ENCODE results near the gene NME5.
"Not testable (repeated sequence)": the region's sequence is repeated elsewhere in the genome, so short reads cannot be mapped to it uniquely, and the experiment has no call there.

NME5 gene

GRCh38 chr5:138138949-138139780 lies at the start of gene NME5:
TSS of gene NME5 (minus strand) at chr5:138139428. CDS start at chr5:138138780, 648 bp downstream.
- DNase-seq = no peak

- DNase-seq = no peak
Observed at GRCh38 chr5:138188626-138189025, 49.4 kb upstream of the NME5 start.

- DNase-seq = no peak
Observed at GRCh38 chr5:138186002-138186447, 46.8 kb upstream of the NME5 start.

- no peak for DNase-seq
Observed at GRCh38 chr5:138182808-138183207, 43.6 kb upstream of the NME5 start.

- no peak for DNase-seq
Observed at GRCh38 chr5:138180841-138181240, 41.6 kb upstream of the NME5 start.

- DNase-seq = peak; percentile 72
Observed at GRCh38 chr5:138180183-138180782, 41.1 kb upstream of the NME5 start.

GRCh38 chr5:138179277-138179857 lies 40.1 kb upstream of the NME5 start:
- no peak for DNase-seq

- DNase-seq = peak; percentile 98
Observed at GRCh38 chr5:138178516-138179276, 39.5 kb upstream of the NME5 start, which contains the start of the genes BRD8 and KIF20A. TSS of gene BRD8 (minus strand) at chr5:138178630. CDS start at chr5:138178614, 16 bp downstream. TSS of gene KIF20A (plus strand) at chr5:138179112. CDS start at chr5:138179681, 569 bp downstream.

- DNase-seq = peak; percentile 31
Observed at GRCh38 chr5:138177941-138178515, 38.8 kb upstream of the NME5 start.

- no peak for DNase-seq
Observed at GRCh38 chr5:138170299-138170698, 31.1 kb upstream of the NME5 start.

GRCh38 chr5:138169124-138169523 lies 29.9 kb upstream of the NME5 start:
- DNase-seq = no peak

- DNase-seq = no peak
Observed at GRCh38 chr5:138163721-138164120, 24.5 kb upstream of the NME5 start.

GRCh38 chr5:138160706-138161105 lies 21.5 kb upstream of the NME5 start:
- DNase-seq = no peak

GRCh38 chr5:138159666-138160065 lies 20.4 kb upstream of the NME5 start:
- no peak for DNase-seq

- no peak for DNase-seq
Observed at GRCh38 chr5:138157626-138158025, 18.4 kb upstream of the NME5 start.

GRCh38 chr5:138155977-138156376 lies 16.7 kb upstream of the NME5 start:
- not testable (repeated sequence) for DNase-seq

- DNase-seq = peak; percentile 32
Observed at GRCh38 chr5:138149530-138149929, 10.3 kb upstream of the NME5 start.

GRCh38 chr5:138148811-138149210 lies 9.6 kb upstream of the NME5 start:
- DNase-seq = peak; percentile 76

- DNase-seq = not testable (repeated sequence)
Observed at GRCh38 chr5:138143578-138143977, 4.3 kb upstream of the NME5 start.

- DNase-seq = no peak
Observed at GRCh38 chr5:138141734-138142133, 2.5 kb upstream of the NME5 start.

GRCh38 chr5:138140268-138140667 lies 1.0 kb upstream of the NME5 start:
- no peak for DNase-seq

- no peak for DNase-seq
Observed at GRCh38 chr5:138139781-138140090, 508 bp upstream of the NME5 start.

- no peak for DNase-seq
Observed at GRCh38 chr5:138132543-138132942, 6.7 kb downstream of the NME5 start.
